HG03196 (cell line): Measurements from ENCODE around the gene XPO5.
A peak's percentile ranks its signal among the peaks of the same experiment; 100 is the strongest.
"Not testable (repeated sequence)": the region's sequence is repeated elsewhere in the genome, so short reads cannot be mapped to it uniquely, and the experiment has no call there.

Experiments
- ATAC-seq: cut with Tn5 transposase; IDR thresholded peaks from one replicate; pipeline ENCODE4 v1.9.1; 2021; ENCODE audit not compliant: unreplicated experiment

XPO5 gene

GRCh38 chr6:43575772-43576551, at the start of gene XPO5, which contains the start of gene POLH:
TSS of gene XPO5 (minus strand) at chr6:43576038. CDS start at chr6:43575864, 174 bp downstream.
TSS of gene POLH (plus strand) at chr6:43576185. CDS start at chr6:43582320, 6,135 bp downstream.
- peak; percentile 88 for ATAC-seq

- ATAC-seq = no peak
Measured at GRCh38 chr6:43625393-43625992, 49.7 kb upstream of the XPO5 start.

DNA sequence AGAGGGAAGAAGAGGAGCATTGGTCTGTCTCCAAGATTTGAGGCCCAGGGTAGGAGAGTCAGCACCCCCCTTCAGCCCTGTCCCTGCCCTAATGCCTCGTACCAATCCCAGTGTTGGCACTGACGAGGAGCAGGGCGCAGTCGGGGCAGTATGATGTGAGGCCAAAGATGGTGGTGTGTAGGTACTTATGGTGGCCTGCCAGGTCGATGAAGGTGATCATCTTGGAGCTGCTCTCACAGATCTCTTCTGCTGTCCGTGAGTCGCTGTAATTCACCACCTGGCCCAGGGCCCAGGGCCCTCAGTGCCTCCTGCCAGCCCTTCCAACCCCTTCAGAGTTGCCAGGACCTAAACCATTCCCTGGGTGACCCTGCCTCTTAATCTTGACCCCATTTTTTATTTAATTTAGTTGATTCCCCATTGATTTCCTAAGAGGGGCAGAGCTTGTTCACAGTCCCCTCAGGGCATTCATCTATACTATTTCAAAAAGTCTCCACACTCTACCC, 49.0 kb upstream of the XPO5 start:
- no peak for ATAC-seq

DNA sequence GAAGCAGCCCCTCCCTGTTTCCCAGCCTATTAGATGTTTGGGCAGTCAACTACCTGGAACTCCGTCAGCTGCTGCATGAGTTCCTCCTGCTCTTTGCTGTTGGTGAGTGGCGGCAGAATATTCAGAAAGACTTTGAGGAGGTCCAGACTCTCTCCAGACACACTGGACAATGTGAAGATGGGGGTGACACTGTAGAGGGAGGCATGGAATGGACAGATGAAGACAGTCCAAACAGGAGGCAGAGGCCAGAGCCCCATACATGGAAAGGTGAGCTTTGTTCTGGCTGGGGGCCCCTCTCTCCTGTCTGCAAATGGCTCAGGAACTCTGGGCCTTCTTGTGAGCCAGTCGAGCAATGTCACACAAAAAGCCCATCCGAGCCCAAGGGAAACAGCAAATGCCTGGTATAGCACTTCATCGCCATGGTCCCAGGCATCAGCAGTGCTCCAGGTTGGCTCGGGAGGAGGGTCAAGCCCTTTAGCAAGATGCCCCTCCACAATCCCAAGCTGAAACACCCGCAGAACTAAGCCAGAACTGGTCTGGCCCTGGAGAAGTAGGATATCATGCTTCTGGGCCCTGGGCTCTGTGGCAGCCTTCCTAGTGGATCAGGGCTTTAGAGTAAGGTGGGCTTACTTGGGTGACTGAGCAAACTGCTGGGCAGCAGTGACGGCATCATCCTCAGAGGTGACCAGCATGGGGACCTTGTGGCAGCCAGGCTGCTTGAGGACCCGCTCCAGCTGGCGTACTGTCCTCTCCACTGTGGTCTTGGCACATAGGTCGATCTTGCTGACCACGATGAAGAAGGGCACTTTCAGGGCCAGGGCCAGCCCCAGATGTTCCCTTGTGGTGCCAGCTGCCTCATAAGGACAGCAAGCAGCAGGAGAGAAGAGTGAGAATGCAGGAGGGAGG, 48.3 kb upstream of the XPO5 start:
- no peak for ATAC-seq

- no peak for ATAC-seq
Measured at GRCh38 chr6:43622541-43622940, 46.7 kb upstream of the XPO5 start.

DNA sequence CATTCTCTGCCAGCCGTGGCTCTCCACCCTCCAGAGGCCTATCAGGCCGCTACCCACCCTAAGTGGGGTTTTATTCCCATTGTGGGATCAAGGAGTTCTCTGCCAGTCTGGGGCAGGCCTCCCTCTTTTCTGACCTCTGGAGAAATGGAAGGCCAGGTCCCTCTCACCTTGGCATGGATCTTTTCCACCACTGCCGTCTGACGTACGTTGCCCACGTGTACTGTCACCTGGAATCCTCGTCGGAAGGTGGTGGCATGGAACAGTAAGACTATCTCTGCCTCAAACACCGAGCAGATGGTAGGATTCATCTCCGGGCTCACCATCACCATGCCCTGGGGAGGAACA, 46.0 kb upstream of the XPO5 start:
- no peak for ATAC-seq

GRCh38 chr6:43621078-43621835, 45.4 kb upstream of the XPO5 start:
- no peak for ATAC-seq

- ATAC-seq = no peak
Measured at GRCh38 chr6:43616725-43617472, 41.1 kb upstream of the XPO5 start.

DNA sequence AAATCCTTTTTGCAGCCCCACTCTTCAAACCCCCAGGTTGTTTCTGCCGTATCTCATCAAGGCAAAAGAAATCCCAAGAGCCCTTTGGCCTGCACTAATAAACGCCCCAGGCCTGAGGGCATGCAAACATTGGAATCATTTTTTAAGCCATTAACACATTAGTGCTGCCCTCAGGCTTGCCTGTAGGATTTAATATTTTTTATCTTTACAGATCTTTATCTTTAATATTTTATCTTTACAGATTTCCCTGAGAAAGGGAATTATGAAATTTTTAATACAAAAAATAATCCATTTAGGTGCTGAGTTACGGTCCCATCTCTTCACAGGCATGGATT, 38.5 kb upstream of the XPO5 start:
- no peak for ATAC-seq

DNA sequence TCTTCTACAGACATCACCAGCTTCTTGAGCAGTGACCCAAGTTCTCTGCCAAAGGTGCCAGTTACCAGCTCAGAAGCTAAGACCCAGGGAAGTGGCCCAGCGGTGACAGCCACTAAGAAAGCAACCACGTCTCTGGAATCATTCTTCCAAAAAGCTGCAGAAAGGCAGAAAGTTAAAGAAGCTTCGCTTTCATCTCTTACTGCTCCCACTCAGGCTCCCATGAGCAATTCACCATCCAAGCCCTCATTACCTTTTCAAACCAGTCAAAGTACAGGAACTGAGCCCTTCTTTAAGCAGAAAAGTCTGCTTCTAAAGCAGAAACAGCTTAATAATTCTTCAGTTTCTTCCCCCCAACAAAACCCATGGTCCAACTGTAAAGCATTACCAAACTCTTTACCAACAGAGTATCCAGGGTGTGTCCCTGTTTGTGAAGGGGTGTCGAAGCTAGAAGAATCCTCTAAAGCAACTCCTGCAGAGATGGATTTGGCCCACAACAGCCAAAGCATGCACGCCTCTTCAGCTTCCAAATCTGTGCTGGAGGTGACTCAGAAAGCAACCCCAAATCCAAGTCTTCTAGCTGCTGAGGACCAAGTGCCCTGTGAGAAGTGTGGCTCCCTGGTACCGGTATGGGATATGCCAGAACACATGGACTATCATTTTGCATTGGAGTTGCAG, 38.0 kb upstream of the XPO5 start:
- ATAC-seq = no peak

GRCh38 chr6:43610431-43610830, 34.6 kb upstream of the XPO5 start:
- ATAC-seq = no peak

DNA sequence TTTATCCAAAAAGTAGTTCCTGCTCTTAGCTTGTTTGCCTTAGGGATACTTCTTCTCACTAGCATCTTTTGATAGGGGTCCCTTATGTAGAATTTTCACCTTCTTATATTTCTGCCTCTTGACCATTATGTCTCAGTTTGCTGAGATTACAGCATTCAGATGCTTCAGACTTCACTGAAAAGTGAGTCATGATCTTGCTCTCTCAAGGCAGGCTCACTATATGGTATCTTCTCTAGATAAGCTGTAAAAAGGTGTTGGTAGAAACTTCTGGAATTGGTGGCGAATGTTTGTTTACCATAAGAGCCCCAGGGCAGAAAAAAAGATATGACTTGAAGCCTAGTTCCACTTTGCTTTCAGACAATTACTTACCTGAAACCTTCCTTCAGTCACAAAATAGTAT, 33.6 kb upstream of the XPO5 start:
- no peak for ATAC-seq

DNA sequence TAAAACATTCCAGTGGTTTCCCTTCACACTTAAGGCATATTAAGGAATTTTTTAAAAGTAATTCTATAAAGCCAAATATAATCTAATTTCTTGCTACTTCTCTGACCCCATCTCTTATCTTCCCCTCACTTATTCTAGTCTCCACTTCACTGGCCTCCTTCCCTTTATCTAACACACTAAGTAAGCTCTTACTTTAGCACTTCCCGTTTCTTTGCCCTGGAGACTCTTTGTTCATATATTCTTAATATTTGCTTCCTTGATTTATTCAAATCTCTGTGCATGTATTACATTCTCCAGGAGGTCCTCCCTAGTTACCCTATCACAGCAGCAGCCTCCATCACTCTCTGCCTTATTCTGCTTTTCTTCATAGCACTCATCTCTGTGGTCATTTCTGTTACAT, 33.0 kb upstream of the XPO5 start:
- no peak for ATAC-seq

GRCh38 chr6:43608310-43608763, 32.5 kb upstream of the XPO5 start:
- no peak for ATAC-seq

- no peak for ATAC-seq
Measured at GRCh38 chr6:43606019-43606418, 30.2 kb upstream of the XPO5 start.

DNA sequence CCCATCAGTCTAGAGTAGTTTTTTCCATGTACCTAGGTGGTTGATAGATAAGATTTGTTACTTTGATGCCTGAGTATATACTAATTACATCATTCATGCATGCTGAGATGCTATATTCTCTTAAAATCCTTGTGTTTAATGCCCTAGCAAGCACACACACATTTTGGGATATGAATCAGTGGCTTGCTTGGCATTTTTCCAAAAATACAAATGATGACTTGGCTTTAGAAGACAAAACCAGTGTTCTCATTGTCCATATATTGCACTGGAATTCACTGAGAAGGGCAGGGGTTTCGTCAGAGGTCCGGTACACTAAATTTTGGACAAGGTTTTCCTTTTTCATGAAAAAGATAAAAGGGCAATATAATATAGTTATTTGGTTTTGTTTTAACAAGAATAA, 28.3 kb upstream of the XPO5 start:
- no peak for ATAC-seq

DNA sequence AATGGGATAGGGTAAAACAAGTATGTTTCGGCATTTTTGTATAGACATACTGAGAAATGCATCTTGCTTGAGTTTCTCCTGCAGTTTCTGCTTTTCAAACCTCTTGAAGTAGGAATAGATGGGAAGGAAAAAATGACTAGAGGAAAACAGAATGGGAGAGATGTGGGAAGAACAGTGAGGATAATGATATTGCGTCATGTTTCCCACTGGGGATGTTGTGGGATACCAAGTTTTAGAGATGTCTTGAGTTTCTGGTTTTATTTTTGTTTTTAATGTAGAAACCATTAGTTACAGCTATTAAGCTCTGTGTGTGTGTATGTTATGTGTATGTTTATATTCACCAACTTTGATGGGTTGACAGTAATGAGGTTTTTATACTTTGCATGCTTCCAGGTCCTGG, 24.8 kb upstream of the XPO5 start:
- ATAC-seq = no peak

DNA sequence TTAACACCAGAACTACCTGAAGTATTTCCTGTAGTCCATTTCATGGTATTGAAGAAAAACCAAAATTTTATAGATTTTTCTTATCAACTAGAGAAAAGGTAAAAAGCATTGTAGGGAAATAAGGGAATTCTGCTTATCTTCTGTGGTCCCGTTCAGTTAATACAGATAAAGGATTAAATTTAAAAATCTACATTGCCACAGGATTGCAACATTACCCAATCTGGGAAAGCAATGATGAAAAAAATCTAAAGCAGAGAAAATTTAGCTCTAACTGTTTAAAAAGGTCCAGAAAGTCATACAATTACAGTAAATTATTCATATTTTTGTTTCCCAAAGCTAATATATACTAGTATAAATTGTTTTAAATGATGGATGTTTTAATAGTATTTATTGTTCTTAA, 18.1 kb upstream of the XPO5 start:
- ATAC-seq = no peak

- not testable (repeated sequence) for ATAC-seq
Measured at GRCh38 chr6:43589564-43589963, 13.7 kb upstream of the XPO5 start.

GRCh38 chr6:43588194-43588593, 12.4 kb upstream of the XPO5 start:
- ATAC-seq = no peak
